Fibroblast of lung (primary cell): Measurements from ENCODE around the gene HILPDA. TPM values are rescaled to one million over a fixed set of nuclear protein-coding genes. Genes with fewer than 3 reads are reported as not detected.
"Not testable (repeated sequence)": the region's sequence is repeated elsewhere in the genome, so short reads cannot be mapped to it uniquely, and the experiment has no call there.

Experiments
- DNase-seq, 2 donors: peaks; one replicate each; pipeline versions ENCODE4 v3.0.0 to v3.0.0-alpha.2; 2010; ENCODE audit warnings: low read depth in 2 of 2
- H2AFZ ChIP-seq: 2 replicates; pipeline ENCODE4 v1.5.1; 2012; ENCODE audit warnings: low read length, control low read depth, inconsistent platforms
- H3K27ac ChIP-seq: 2 replicates; pipeline ENCODE4 v1.5.1; 2011; ENCODE audit warnings: low read length, control low read depth; ENCODE audit not compliant: insufficient read depth
- H3K27me3 ChIP-seq: 2 replicates; pipeline ENCODE4 v1.5.1; 2011; ENCODE audit warnings: mild to moderate bottlenecking, low read length; ENCODE audit not compliant: control insufficient read depth, insufficient read depth
- H3K36me3 ChIP-seq: 2 replicates; pipeline ENCODE4 v1.5.1; 2011; ENCODE audit warnings: low read length; ENCODE audit not compliant: control insufficient read depth, insufficient read depth
- H3K4me1 ChIP-seq: 2 replicates; pipeline ENCODE4 v1.5.1; 2011; ENCODE audit warnings: low read length; ENCODE audit not compliant: control insufficient read depth, insufficient read depth; ENCODE audit errors: extremely low read depth
- H3K4me2 ChIP-seq: 2 replicates; pipeline ENCODE4 v1.5.1; 2011; ENCODE audit warnings: low read length, control low read depth; ENCODE audit not compliant: insufficient read depth; ENCODE audit errors: extremely low read depth
- H3K4me3 ChIP-seq, 4 experiments: fragments of 200-600 bp in 1 of 4; sonication (generic) in 1 of 4; replicated peaks in 1 of 4; 2 replicates each; pipeline ENCODE4 v1.5.1; 2011 to 2016; ENCODE audit warnings: low read length in 4 of 4, low read depth in 3 of 4, mild to moderate bottlenecking in 3 of 4, control low read depth in 2 of 4, inconsistent platforms in 1 of 4, mixed read lengths in 1 of 4; ENCODE audit not compliant: insufficient read depth in 1 of 4; ENCODE audit errors: control extremely low read depth in 1 of 4
- H3K79me2 ChIP-seq: 2 replicates; pipeline ENCODE4 v1.5.1; 2012; ENCODE audit warnings: mild to moderate bottlenecking, low read length, inconsistent platforms; ENCODE audit not compliant: control insufficient read depth, insufficient read depth
- H3K9ac ChIP-seq: 2 replicates; pipeline ENCODE4 v1.5.1; 2011; ENCODE audit warnings: mild to moderate bottlenecking, low read length, control low read depth; ENCODE audit not compliant: insufficient read depth
- H3K9me3 ChIP-seq: 2 replicates; pipeline ENCODE4 v1.5.1; 2012; ENCODE audit warnings: low read depth, low read length; ENCODE audit not compliant: control insufficient read depth, insufficient read depth
- H4K20me1 ChIP-seq: 2 replicates; pipeline ENCODE4 v1.5.1; 2011; ENCODE audit warnings: low read length; ENCODE audit not compliant: control insufficient read depth, insufficient read depth; ENCODE audit errors: extremely low read depth
- EZH2 ChIP-seq: IDR thresholded peaks from 2 replicates; pipeline ENCODE4 v1.5.1; 2012; ENCODE audit warnings: low read length, control low read depth, mild to moderate bottlenecking; ENCODE audit errors: missing control alignments
- polyA plus RNA-seq, 2 donors: library from polyadenylated mRNA; depleted of rRNA in 1 of 2; stranded (reverse) in 1 of 2; unstranded in 1 of 2; fragments of >200 nt; gene quantifications; 2 replicates each; pipeline ENCODE4 v1.2.1, GENCODE V29; 2011 to 2012; ENCODE audit warnings: missing spikeins in 1 of 2
- total RNA-seq: library from RNA; depleted of rRNA; stranded (reverse); fragments of >200 nt; gene quantifications from 2 replicates; pipeline ENCODE4 v1.2.1, GENCODE V29; 2014
- TF ChIP-seq, protein P1 (sequence below), 2 donors: IDR thresholded peaks in 1 of 2; conservative IDR thresholded peaks in 1 of 2; 1 replicate in 1 of 2; 2 replicates in 1 of 2; pipeline ENCODE4 v1.5.1; 2011 to 2012; ENCODE audit warnings: low read length in 2 of 2, control low read depth in 1 of 2, inconsistent platforms in 1 of 2, low read depth in 1 of 2, mild to moderate bottlenecking in 1 of 2

The HILPDA gene
- total and polyA plus RNA-seq, 2 donors (not counting 1 experiment from before 2014, with no cell fraction given) = 17.7 to 20.1 TPM

DNA sequence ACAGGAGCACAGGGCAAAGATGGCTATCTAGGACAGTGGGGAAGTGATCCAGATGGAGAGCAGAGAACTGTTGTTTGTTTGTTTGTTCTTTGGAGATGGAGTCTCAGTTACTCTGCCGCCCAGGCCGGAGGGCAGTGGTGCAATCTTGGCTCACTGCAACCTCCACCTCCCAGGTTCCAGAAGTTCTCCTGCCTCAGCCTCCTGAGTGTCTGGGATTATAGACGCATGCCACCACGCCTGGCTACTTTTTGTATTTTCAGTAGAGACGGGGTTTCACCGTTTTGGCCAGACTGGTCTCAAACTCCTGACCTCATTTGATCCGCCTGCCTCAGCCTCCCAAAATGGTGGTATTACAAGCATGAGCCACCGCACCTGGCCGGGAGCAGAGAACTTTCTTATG, 41.7 kb downstream of the HILPDA start:
- no peak overlapping the region for H3K4me2 ChIP-seq
- H3K27me3 ChIP-seq = no peaks in the 10 kb centered on the region
- no peak overlapping the region for H3K4me3 ChIP-seq
- no peaks in the 10 kb centered on the region for H4K20me1 ChIP-seq
- H3K9me3 ChIP-seq = no peaks in the 10 kb centered on the region
- no peak overlapping the region for H3K27ac ChIP-seq
- no peak overlapping the region for H3K9ac ChIP-seq
- peaks cover 5% of the 10 kb centered on the region for H3K36me3 ChIP-seq
- no peak for TF ChIP-seq EZH2
- TF ChIP-seq, protein P1, sequence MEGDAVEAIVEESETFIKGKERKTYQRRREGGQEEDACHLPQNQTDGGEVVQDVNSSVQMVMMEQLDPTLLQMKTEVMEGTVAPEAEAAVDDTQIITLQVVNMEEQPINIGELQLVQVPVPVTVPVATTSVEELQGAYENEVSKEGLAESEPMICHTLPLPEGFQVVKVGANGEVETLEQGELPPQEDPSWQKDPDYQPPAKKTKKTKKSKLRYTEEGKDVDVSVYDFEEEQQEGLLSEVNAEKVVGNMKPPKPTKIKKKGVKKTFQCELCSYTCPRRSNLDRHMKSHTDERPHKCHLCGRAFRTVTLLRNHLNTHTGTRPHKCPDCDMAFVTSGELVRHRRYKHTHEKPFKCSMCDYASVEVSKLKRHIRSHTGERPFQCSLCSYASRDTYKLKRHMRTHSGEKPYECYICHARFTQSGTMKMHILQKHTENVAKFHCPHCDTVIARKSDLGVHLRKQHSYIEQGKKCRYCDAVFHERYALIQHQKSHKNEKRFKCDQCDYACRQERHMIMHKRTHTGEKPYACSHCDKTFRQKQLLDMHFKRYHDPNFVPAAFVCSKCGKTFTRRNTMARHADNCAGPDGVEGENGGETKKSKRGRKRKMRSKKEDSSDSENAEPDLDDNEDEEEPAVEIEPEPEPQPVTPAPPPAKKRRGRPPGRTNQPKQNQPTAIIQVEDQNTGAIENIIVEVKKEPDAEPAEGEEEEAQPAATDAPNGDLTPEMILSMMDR (conservative IDR thresholded peaks at IDR 0.05 in 1 of 2, IDR thresholded peaks at IDR 0.05 in 1 of 2; ENCODE audit: low read depth in 1 of 2, low read length in 2 of 2) = no peak
- H3K79me2 ChIP-seq = no peaks in the 10 kb centered on the region
- no peak overlapping the region for H2AFZ ChIP-seq
- no peaks in the 10 kb centered on the region for H3K4me1 ChIP-seq
- DNase-seq = no peak

DNA sequence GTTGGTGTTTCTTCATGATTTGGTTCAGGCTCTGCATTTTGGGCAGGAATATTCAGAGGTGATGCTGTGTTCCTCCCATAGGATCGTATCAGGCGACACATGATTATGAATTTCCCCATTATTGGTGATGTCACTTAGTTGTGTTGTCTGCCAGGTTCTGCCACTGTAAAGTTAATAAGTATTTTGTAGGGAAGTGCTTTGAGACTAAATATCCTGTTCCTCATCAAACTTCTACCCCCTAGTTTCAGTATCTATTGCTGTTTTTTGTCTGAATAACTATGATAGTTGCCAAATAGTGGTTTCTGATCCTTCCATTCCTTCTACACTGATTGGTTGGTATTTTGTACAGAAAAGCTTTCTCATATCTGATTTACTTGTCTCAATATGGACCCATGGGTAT, 49.7 kb downstream of the HILPDA start:
- not testable (repeated sequence) for H3K4me1 ChIP-seq, H3K79me2 ChIP-seq, H3K4me3 ChIP-seq, H4K20me1 ChIP-seq, H3K27me3 ChIP-seq, H3K36me3 ChIP-seq, H3K9ac ChIP-seq, DNase-seq, H2AFZ ChIP-seq, H3K9me3 ChIP-seq, H3K4me2 ChIP-seq, H3K27ac ChIP-seq

DNA sequence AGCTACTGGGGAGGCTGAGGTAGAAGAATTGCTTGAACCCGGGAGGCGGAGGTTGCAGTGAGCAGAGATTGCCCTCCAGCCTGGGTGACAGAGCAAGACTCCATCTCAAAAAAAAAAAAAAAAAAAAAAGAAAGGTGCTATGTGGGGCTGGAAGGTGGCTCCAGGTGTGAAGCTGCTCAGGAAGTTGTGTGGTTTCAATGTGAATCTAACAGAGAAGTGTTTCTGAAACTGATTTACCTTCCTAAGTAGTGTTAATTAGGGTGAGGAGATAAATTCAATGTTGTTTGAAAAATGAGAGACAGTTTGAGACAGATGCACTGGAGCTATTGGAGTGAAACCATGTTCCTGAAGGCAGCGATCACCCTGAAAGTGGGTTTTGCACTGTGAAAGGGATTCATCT, 51.1 kb downstream of the HILPDA start:
- not testable (repeated sequence) for H4K20me1 ChIP-seq, DNase-seq, H3K27me3 ChIP-seq, H3K4me2 ChIP-seq, H3K36me3 ChIP-seq, H3K4me1 ChIP-seq, H3K9ac ChIP-seq, H3K4me3 ChIP-seq, H2AFZ ChIP-seq, H3K79me2 ChIP-seq, H3K9me3 ChIP-seq, H3K27ac ChIP-seq

DNA sequence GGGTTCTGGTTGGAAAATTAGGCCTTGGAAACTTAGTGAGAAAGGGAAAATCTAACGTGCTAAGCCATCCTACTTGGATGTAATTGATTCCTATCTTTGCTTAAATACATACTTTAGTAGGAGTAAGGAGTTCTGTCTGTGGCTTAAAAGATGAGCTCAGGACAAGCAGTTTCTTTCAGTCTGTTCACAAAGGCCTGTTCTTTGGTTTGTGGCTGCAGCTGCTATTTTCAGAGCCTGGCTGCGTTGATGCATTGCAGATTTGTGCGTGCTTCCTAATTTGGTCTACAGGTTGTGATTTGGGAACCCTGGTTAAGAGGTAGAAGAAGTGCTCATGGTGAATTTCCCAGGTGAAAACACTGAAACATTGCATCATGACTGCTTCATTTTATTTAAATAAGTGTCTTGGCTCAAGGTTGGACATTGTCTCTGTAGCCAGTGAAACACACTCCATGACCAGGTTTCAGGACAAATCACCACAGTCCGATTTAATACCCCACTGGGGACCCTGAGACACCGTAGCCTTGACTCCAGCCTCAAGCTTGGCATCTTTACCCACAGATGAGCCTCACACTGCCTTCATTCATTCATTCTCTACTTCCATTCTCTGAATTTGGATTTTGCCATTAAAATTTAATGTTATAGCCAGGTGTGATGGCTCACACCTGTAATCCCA, 51.8 kb downstream of the HILPDA start:
- H3K27me3 ChIP-seq, H3K9ac ChIP-seq, H3K27ac ChIP-seq, DNase-seq, H3K9me3 ChIP-seq, H3K4me3 ChIP-seq, H2AFZ ChIP-seq, H3K36me3 ChIP-seq, H3K4me2 ChIP-seq, H3K4me1 ChIP-seq, H4K20me1 ChIP-seq, H3K79me2 ChIP-seq: not testable (repeated sequence)

Other genes starting within 250 kb of the HILPDA start
- gene LEP, start 214.6 kb upstream of the HILPDA start, total RNA-seq = 0.26 and 2.8 TPM in 2 replicates
- gene LEP, start 214.6 kb upstream of the HILPDA start, polyA plus RNA-seq = 0.36 TPM in 1 of 2 replicates, not detected in the other
- 9.5 and 11.2 TPM in 2 replicates for gene RBM28, start 112.0 kb upstream of the HILPDA start, total RNA-seq
- 22.9 and 24.3 TPM in 2 replicates for gene RBM28, start 112.0 kb upstream of the HILPDA start, polyA plus RNA-seq
- gene PRRT4, start 94.2 kb upstream of the HILPDA start, total RNA-seq = under 0.01 and 0.26 TPM in 2 replicates
- 0.03 TPM in 2 replicates for gene PRRT4, start 94.2 kb upstream of the HILPDA start, polyA plus RNA-seq
- 42.9 and 56.5 TPM in 2 replicates for gene IMPDH1, start 45.9 kb upstream of the HILPDA start, total RNA-seq
- 30.2 and 36.1 TPM in 2 replicates for gene IMPDH1, start 45.9 kb upstream of the HILPDA start, polyA plus RNA-seq
- gene METTL2B, start 20.9 kb downstream of the HILPDA start, total RNA-seq = 25.4 and 30.9 TPM in 2 replicates
- gene METTL2B, start 20.9 kb downstream of the HILPDA start, polyA plus RNA-seq = 25.5 and 28.8 TPM in 2 replicates
- gene GARIN1A, start 216.4 kb downstream of the HILPDA start, total RNA-seq = 0.51 and 1.5 TPM in 2 replicates
- gene GARIN1A, start 216.4 kb downstream of the HILPDA start, polyA plus RNA-seq = 0.46 and 0.52 TPM in 2 replicates